ENCODE data around the gene AKAP11.

Gene AKAP11

DNA sequence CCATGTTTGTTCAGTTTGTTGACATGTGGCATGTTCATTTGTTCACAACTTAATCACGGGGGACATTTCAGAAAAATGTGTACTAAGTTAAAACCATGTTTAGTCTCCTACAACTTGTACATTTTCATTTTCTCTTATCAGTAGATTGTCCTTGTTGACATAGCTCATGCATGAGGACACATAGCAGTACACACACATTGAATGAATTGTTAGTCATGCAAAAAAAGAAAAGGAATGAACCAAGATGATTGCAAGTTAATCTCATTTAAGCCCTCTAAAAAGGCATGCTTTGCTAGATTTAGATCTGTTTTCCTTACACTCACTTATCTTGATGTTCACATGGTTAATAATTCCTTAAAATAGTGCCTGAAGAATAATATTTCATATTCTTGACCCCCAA, 38.2 kb upstream of the AKAP11 start:
- DNase-seq (ENCODE audit: low read depth), result no peak
- no peak overlapping the region for H3K4me3 ChIP-seq (ENCODE audit: control insufficient read depth, low read depth, low read length)
- TF ChIP-seq, protein P1, sequence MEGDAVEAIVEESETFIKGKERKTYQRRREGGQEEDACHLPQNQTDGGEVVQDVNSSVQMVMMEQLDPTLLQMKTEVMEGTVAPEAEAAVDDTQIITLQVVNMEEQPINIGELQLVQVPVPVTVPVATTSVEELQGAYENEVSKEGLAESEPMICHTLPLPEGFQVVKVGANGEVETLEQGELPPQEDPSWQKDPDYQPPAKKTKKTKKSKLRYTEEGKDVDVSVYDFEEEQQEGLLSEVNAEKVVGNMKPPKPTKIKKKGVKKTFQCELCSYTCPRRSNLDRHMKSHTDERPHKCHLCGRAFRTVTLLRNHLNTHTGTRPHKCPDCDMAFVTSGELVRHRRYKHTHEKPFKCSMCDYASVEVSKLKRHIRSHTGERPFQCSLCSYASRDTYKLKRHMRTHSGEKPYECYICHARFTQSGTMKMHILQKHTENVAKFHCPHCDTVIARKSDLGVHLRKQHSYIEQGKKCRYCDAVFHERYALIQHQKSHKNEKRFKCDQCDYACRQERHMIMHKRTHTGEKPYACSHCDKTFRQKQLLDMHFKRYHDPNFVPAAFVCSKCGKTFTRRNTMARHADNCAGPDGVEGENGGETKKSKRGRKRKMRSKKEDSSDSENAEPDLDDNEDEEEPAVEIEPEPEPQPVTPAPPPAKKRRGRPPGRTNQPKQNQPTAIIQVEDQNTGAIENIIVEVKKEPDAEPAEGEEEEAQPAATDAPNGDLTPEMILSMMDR (IDR thresholded peaks at IDR 0.05; ENCODE audit: control insufficient read depth, insufficient read depth, low read depth, low read length, missing control alignments), result no peak

GRCh38 chr13:42239161-42239560, 32.8 kb upstream of the AKAP11 start:
- no peak for DNase-seq (ENCODE audit: low read depth)
- no peak overlapping the region for H3K4me3 ChIP-seq (ENCODE audit: control insufficient read depth, low read depth, low read length)
- TF ChIP-seq, protein P1 (IDR thresholded peaks at IDR 0.05; ENCODE audit: control insufficient read depth, insufficient read depth, low read depth, low read length, missing control alignments), result no peak

DNA sequence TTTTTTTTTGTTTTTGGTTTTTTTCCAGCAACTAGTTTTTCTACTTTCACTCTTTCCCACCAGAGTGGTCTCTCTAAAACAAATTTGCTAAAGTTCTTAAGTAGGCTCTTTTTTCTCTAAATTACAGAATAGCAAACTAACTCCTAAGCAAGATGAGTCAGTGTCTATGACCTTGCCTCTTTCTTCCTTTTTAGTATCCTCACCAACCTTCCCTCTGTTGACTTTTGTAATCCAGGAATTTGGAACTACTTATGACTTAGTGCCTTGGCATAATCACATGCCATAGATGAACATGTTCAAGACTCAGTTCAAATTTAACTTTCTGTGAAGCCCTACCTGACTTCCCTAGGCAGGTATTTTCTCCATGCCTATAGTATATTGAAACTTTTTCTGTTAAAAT, 32.3 kb upstream of the AKAP11 start:
- DNase-seq (ENCODE audit: low read depth), result no peak
- H3K4me3 ChIP-seq (ENCODE audit: control insufficient read depth, low read depth, low read length), result no peak overlapping the region
- TF ChIP-seq, protein P1 (IDR thresholded peaks at IDR 0.05; ENCODE audit: control insufficient read depth, insufficient read depth, low read depth, low read length, missing control alignments), result no peak

GRCh38 chr13:42246541-42246940, 25.4 kb upstream of the AKAP11 start:
- H3K4me3 ChIP-seq (ENCODE audit: control insufficient read depth, low read depth, low read length), result no peak overlapping the region
- no peak for DNase-seq (ENCODE audit: low read depth)
- TF ChIP-seq, protein P1 (IDR thresholded peaks at IDR 0.05; ENCODE audit: control insufficient read depth, insufficient read depth, low read depth, low read length, missing control alignments), result no peak

DNA sequence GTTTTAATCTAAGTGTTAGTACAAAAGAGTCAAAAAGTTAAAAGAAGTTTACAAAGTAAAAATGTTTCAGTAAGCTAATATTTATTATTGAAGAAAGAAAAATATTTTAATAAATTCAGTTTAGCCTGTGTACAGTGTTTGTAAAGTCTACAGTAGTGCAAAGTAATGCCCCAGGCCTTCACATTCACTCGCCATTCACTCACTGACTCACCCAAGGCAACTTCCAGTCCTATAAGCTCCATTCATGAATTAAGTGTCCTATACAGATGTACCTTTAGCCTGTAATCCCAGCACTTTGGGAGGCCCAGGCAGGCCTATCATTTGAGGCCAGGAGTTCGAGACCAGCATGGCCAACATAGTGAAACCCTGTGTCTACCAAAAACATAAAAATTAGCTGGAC, 24.1 kb upstream of the AKAP11 start:
- TF ChIP-seq, protein P1 (IDR thresholded peaks at IDR 0.05; ENCODE audit: control insufficient read depth, insufficient read depth, low read depth, low read length, missing control alignments), result no peak
- H3K4me3 ChIP-seq (ENCODE audit: control insufficient read depth, low read depth, low read length), result no peak overlapping the region
- no peak for DNase-seq (ENCODE audit: low read depth)

GRCh38 chr13:42255886-42256285, 16.1 kb upstream of the AKAP11 start:
- H3K4me3 ChIP-seq (ENCODE audit: control insufficient read depth, low read depth, low read length), result no peak overlapping the region
- TF ChIP-seq, protein P1 (IDR thresholded peaks at IDR 0.05; ENCODE audit: control insufficient read depth, insufficient read depth, low read depth, low read length, missing control alignments), result no peak
- no peak for DNase-seq (ENCODE audit: low read depth)

- DNase-seq (ENCODE audit: low read depth), result no peak
- no peak overlapping the region for H3K4me3 ChIP-seq (ENCODE audit: control insufficient read depth, low read depth, low read length)
- TF ChIP-seq, protein P1 (IDR thresholded peaks at IDR 0.05; ENCODE audit: control insufficient read depth, insufficient read depth, low read depth, low read length, missing control alignments), result no peak
Measured at GRCh38 chr13:42258747-42259146, 13.2 kb upstream of the AKAP11 start.

Data from AG09309 (cell line).